Measurements from ENCODE around the gene TIMM21.

The TIMM21 gene

GRCh38 chr18:74113711-74114110 is 34.6 kb upstream of the TIMM21 start:
- no peak for TF ChIP-seq RAD21 (IDR thresholded peaks at IDR 0.05; ENCODE audit: low read depth)

GRCh38 chr18:74114116-74114515 is 34.2 kb upstream of the TIMM21 start:
- no peak for TF ChIP-seq EP300 (IDR thresholded peaks at IDR 0.05; ENCODE audit: borderline replicate concordance)

- TF ChIP-seq MAX (IDR thresholded peaks at IDR 0.05) (no peak), RAD21 (IDR thresholded peaks at IDR 0.05; ENCODE audit: low read depth) (no peak), NFIC (IDR thresholded peaks at IDR 0.05) (no peak), YY1 (IDR thresholded peaks at IDR 0.05; ENCODE audit: low read depth) (no peak), ZBTB7A (IDR thresholded peaks at IDR 0.05; ENCODE audit: low read depth) (no peak), TAF1 (IDR thresholded peaks at IDR 0.05; ENCODE audit: low read depth) (no peak), EP300 (IDR thresholded peaks at IDR 0.05; ENCODE audit: borderline replicate concordance) (no peak), TEAD4 (IDR thresholded peaks at IDR 0.05) (no peak), REST (IDR thresholded peaks at IDR 0.05; ENCODE audit: low read depth) (no peak), TCF12 (IDR thresholded peaks at IDR 0.05; ENCODE audit: low read depth) (no peak), FOXM1 (IDR thresholded peaks at IDR 0.05; ENCODE audit: borderline replicate concordance, low read depth) (no peak), CEBPB (IDR thresholded peaks at IDR 0.05) (no peak), CREB1 (IDR thresholded peaks at IDR 0.05; ENCODE audit: low read depth) (no peak), EGR1 (IDR thresholded peaks at IDR 0.05) (no peak), USF1 (IDR thresholded peaks at IDR 0.05) (no peak)
Measured at GRCh38 chr18:74115046-74115445, 33.3 kb upstream of the TIMM21 start.

- TF ChIP-seq EP300 (IDR thresholded peaks at IDR 0.05; ENCODE audit: borderline replicate concordance) (no peak), EGR1 (IDR thresholded peaks at IDR 0.05) (no peak), RAD21 (IDR thresholded peaks at IDR 0.05; ENCODE audit: low read depth) (peak; percentile 69), CREB1 (IDR thresholded peaks at IDR 0.05; ENCODE audit: low read depth) (no peak)
Measured at GRCh38 chr18:74116633-74117554, 31.4 kb upstream of the TIMM21 start.

- TF ChIP-seq TAF1 (IDR thresholded peaks at IDR 0.05; ENCODE audit: low read depth) = no peak
- TF ChIP-seq YY1 (IDR thresholded peaks at IDR 0.05; ENCODE audit: low read depth) = no peak
- TF ChIP-seq NFIC (IDR thresholded peaks at IDR 0.05) = no peak
- no peak for TF ChIP-seq TEAD4 (IDR thresholded peaks at IDR 0.05)
- TF ChIP-seq CEBPB (IDR thresholded peaks at IDR 0.05) = peak; percentile 8; the same call in 1 of the 2 replicates
Measured at GRCh38 chr18:74123200-74123599, 25.1 kb upstream of the TIMM21 start.

- TF ChIP-seq FOXM1 (IDR thresholded peaks at IDR 0.05; ENCODE audit: borderline replicate concordance, low read depth) (no peak), CEBPB (IDR thresholded peaks at IDR 0.05) (no peak), NFIC (IDR thresholded peaks at IDR 0.05) (no peak), RAD21 (IDR thresholded peaks at IDR 0.05; ENCODE audit: low read depth) (no peak), REST (IDR thresholded peaks at IDR 0.05; ENCODE audit: low read depth) (no peak), EGR1 (IDR thresholded peaks at IDR 0.05) (no peak), MAX (IDR thresholded peaks at IDR 0.05) (no peak), TCF12 (IDR thresholded peaks at IDR 0.05; ENCODE audit: low read depth) (no peak), USF1 (IDR thresholded peaks at IDR 0.05) (no peak), ZBTB7A (IDR thresholded peaks at IDR 0.05; ENCODE audit: low read depth) (no peak), TAF1 (IDR thresholded peaks at IDR 0.05; ENCODE audit: low read depth) (no peak), EP300 (IDR thresholded peaks at IDR 0.05; ENCODE audit: borderline replicate concordance) (no peak), YY1 (IDR thresholded peaks at IDR 0.05; ENCODE audit: low read depth) (no peak), CREB1 (IDR thresholded peaks at IDR 0.05; ENCODE audit: low read depth) (no peak), TEAD4 (IDR thresholded peaks at IDR 0.05) (no peak)
Measured at GRCh38 chr18:74124642-74125041, 23.7 kb upstream of the TIMM21 start.
